Panc1 (cell line): ENCODE results near the gene IDH2. TPM values are rescaled to one million over a fixed set of nuclear protein-coding genes. Genes with fewer than 3 reads are reported as not detected.
"Not testable (repeated sequence)": the region's sequence is repeated elsewhere in the genome, so short reads cannot be mapped to it uniquely, and the experiment has no call there.

Source experiments
- ATAC-seq: fragments of 200-7000 bp; cut with Tn5 transposase; 2 replicates; pipeline ENCODE4 v1.9.1; 2020; ENCODE audit warnings: mild to moderate bottlenecking, moderate library complexity
- BruUV-seq: library from RNA; stranded (reverse); fragments of 400-500 nt; replicated peaks from 2 replicates; lab custom pipeline; 2021; lab: Mats Ljungman, UMichigan
- CTCF ChIA-PET: fragments of 300-600 bp; sonication (Branson Sonifier 250); formaldehyde crosslinking; loops from one replicate; lab custom pipeline; 2022; ENCODE audit warnings: antibody characterized with exemption; lab: Charles Lee
- POLR2A ChIA-PET: fragments of 300-600 bp; sonication (Branson Sonifier 250); formaldehyde crosslinking; loops from one replicate; lab custom pipeline; 2022; ENCODE audit warnings: antibody characterized with exemption; lab: Charles Lee
- DNase-seq: peaks from one replicate; pipeline ENCODE4 v3.0.0-alpha.2; 2010; ENCODE audit warnings: low read depth, low spot score
- H3K27ac ChIP-seq: 2 replicates; pipeline ENCODE4 v1.5.1; 2011; ENCODE audit warnings: mild to moderate bottlenecking, low read length, inconsistent platforms
- H3K27me3 ChIP-seq: fragments of 200-500 bp; sonication (Bioruptor generic); 2 replicates; pipeline ENCODE4 v1.6.0; 2014; ENCODE audit warnings: low read length, inconsistent platforms; ENCODE audit not compliant: control insufficient read depth, insufficient read depth
- H3K36me3 ChIP-seq: fragments of 200-500 bp; sonication (Bioruptor generic); 2 replicates; pipeline ENCODE4 v1.5.1; 2014; ENCODE audit warnings: inconsistent platforms, mild to moderate bottlenecking, low read length, moderate library complexity; ENCODE audit not compliant: control insufficient read depth, insufficient read depth
- H3K4me1 ChIP-seq: 2 replicates; pipeline ENCODE4 v1.5.1; 2011; ENCODE audit warnings: inconsistent platforms, mild to moderate bottlenecking, low read length, moderate library complexity; ENCODE audit not compliant: control insufficient read depth, insufficient read depth
- H3K4me3 ChIP-seq, 2 experiments: 2 replicates each; pipeline ENCODE4 v1.5.1; 2011 to 2012; ENCODE audit warnings: low read depth in 2 of 2, low read length in 2 of 2, mild to moderate bottlenecking in 2 of 2, inconsistent platforms in 1 of 2, moderate library complexity in 1 of 2
- H3K9me3 ChIP-seq: fragments of 200-500 bp; sonication (Bioruptor generic); 2 replicates; pipeline ENCODE4 v1.5.1; 2014; ENCODE audit warnings: low read depth, mild to moderate bottlenecking, inconsistent platforms, low read length, moderate library complexity; ENCODE audit not compliant: control insufficient read depth, insufficient read depth
- CTCF ChIP-seq: fragments of 450-650 bp; IDR thresholded peaks from 2 replicates; pipeline ENCODE4 v1.5.1; 2017; ENCODE audit warnings: mild to moderate bottlenecking
- POLR2AphosphoS5 ChIP-seq: IDR thresholded peaks from 2 replicates; pipeline ENCODE4 v1.6.1; 2012; ENCODE audit warnings: mild to moderate bottlenecking, low read depth, low read length, moderate library complexity
- REST ChIP-seq, 2 experiments: IDR thresholded peaks; 2 replicates each; pipeline ENCODE4 v1.6.1; 2011 to 2012; ENCODE audit warnings: low read depth in 2 of 2, control low read depth in 1 of 2, low read length in 1 of 2, mild to moderate bottlenecking in 1 of 2, moderate library complexity in 1 of 2; ENCODE audit not compliant: insufficient read depth in 1 of 2
- SIN3A ChIP-seq: IDR thresholded peaks from 2 replicates; pipeline ENCODE4 v1.6.1; 2012; ENCODE audit warnings: low read depth, mild to moderate bottlenecking, low read length, moderate library complexity, borderline replicate concordance; ENCODE audit not compliant: insufficient read depth
- TCF7L2 ChIP-seq: IDR thresholded peaks from 2 replicates; pipeline ENCODE4 v1.6.1; 2011; ENCODE audit warnings: mild to moderate bottlenecking, low read depth, low read length, inconsistent platforms
- in situ Hi-C: cut with HindIII; loops from 2 replicates; pipeline ENCODE4 v1.10.0; 2016; ENCODE audit warnings: low sequenced_read_pairs, low pct_unique_long_range_greater_than_20kb
- intact Hi-C: fragments of 100-400 bp; cut with micrococcal nuclease; formaldehyde crosslinking; loops from one replicate; pipeline ENCODE4 v1.10.0; 2022; ENCODE audit not compliant: unreplicated experiment
- total RNA-seq: library from RNA; stranded (reverse); gene quantifications from one replicate; pipeline ENCODE4 v1.2.1, GENCODE V29; 2021; ENCODE audit not compliant: unreplicated experiment

The IDH2 gene
- total RNA-seq, 1 experiment from 2014 or later: 197 TPM

- in situ Hi-C loops: no loop called here
- Histone ChIP-seq H3K4me1 (peaks cover 26% of the 10 kb centered on the region), H3K9me3 (no peaks in the 10 kb centered on the region), H3K27ac (peak overlapping the region; percentile 78), H3K27me3 (no peaks in the 10 kb centered on the region), H3K36me3 (no peaks in the 10 kb centered on the region), H3K4me3 (no peak overlapping the region)
- intact Hi-C loops: no loop called here
- BruUV-seq: no TSS peak
- POLR2A ChIA-PET: interaction anchor here (0.6 kb wide), 1 partner anchor 50 kb away, joined by 3 read pairs; no protein-coding TSS in a partner anchor
- TF ChIP-seq REST (IDR thresholded peaks at IDR 0.05; ENCODE audit: insufficient read depth in 1 of 2, low read depth in 2 of 2, low read length in 1 of 2): no peak
- TF ChIP-seq TCF7L2: no peak
- no peak for TF ChIP-seq POLR2AphosphoS5
- no peak for TF ChIP-seq CTCF
- no peak for TF ChIP-seq SIN3A
- CTCF ChIA-PET: no interaction called here
- no peak for DNase-seq
- ATAC-seq: peak; percentile 19; the same call in 1 of the 2 replicates
These were observed 47.5 kb upstream of the IDH2 start for GRCh38 chr15:90149609-90150340.

- intact Hi-C loops, BruUV-seq, CTCF ChIA-PET, H3K9me3 ChIP-seq, ATAC-seq, H3K4me3 ChIP-seq, H3K27me3 ChIP-seq, H3K27ac ChIP-seq, DNase-seq, in situ Hi-C loops, H3K36me3 ChIP-seq, POLR2A ChIA-PET: not testable (repeated sequence)
- peaks cover 31% of the 10 kb centered on the region for H3K4me1 ChIP-seq
These were observed 44.0 kb upstream of the IDH2 start for GRCh38 chr15:90146198-90146761.

- Histone ChIP-seq H3K4me3 (no peak overlapping the region), H3K36me3 (no peaks in the 10 kb centered on the region), H3K4me1 (peaks cover 31% of the 10 kb centered on the region), H3K9me3 (no peaks in the 10 kb centered on the region), H3K27ac (peak overlapping the region; percentile 71; the same call in 1 of the 2 replicates), H3K27me3 (no peaks in the 10 kb centered on the region)
- intact Hi-C loops (no loop called here), in situ Hi-C loops (no loop called here)
- no peak for TF ChIP-seq POLR2AphosphoS5
- no peak for TF ChIP-seq CTCF
- no peak for TF ChIP-seq SIN3A
- no peak for TF ChIP-seq REST (IDR thresholded peaks at IDR 0.05; ENCODE audit: insufficient read depth in 1 of 2, low read depth in 2 of 2, low read length in 1 of 2)
- TF ChIP-seq TCF7L2: no peak
- POLR2A ChIA-PET: interaction anchor here (0.6 kb wide), 1 partner anchor 367 kb away, joined by 8 read pairs; no protein-coding TSS in a partner anchor
- CTCF ChIA-PET: no interaction called here
- BruUV-seq: no TSS peak
- no peak for DNase-seq
- ATAC-seq: no peak
These were observed 43.5 kb upstream of the IDH2 start for GRCh38 chr15:90145761-90146160.
